Suprapubic skin (tissue), 4 donors: ENCODE results near the gene ADA.

Source experiments
- EP300 ChIP-seq: sonication (generic); formaldehyde crosslinking; IDR thresholded peaks from one replicate; pipeline ENCODE4 v1.6.1; 2017; ENCODE audit warnings: antibody characterized with exemption
- POLR2A ChIP-seq, 2 donors: fragments of 450-650 bp; IDR thresholded peaks; one replicate each; pipeline ENCODE4 v1.6.1; 2017; ENCODE audit warnings: antibody characterized with exemption in 2 of 2, mild to moderate bottlenecking in 2 of 2, moderate library complexity in 2 of 2
- POLR2AphosphoS5 ChIP-seq, 3 donors: sonication (generic); formaldehyde crosslinking; IDR thresholded peaks; one replicate each; pipeline ENCODE4 v1.6.1; 2017; ENCODE audit warnings: antibody characterized with exemption in 3 of 3
- TF ChIP-seq, protein P1 (sequence below), 2 donors: fragments of 200-600 bp in 1 of 2; fragments of 450-650 bp in 1 of 2; sonication (generic) in 1 of 2; IDR thresholded peaks; one replicate each; pipeline ENCODE4 v1.5.1; 2016 to 2019; ENCODE audit warnings: antibody characterized with exemption in 2 of 2, mild to moderate bottlenecking in 1 of 2, moderate library complexity in 1 of 2

DNA sequence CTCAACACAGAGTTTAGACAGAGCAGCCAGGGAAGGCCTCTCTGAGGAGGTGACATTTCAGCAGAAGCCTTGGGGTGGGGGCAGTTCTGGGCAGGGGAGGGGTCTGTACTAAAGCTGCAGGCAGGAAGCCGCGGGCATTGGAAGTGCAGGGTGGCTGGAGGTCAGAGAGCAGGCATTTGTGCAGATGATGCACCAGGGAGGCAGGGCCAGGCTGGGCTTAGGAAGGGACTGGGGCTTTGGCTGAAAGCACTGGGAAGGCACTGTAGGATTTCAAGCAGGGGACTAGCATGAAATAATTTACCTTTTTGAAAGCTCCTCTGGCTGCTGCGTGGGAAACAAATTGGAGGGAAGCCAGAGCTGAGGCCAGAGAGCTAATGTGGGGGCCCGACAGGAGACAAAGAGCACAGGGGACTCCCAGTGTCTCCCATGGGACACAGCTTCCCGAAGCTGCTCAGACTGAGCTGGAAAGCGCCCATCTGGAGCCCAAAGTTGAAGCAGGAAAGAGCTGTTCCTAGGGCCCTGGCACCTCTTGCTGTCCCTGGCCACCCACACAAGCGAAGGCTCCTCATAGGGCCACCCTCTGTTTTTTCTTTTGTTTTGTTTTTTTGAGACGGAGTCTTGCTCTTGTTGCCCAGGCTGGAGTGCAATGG, 19.3 kb downstream of the ADA start:
- TF ChIP-seq, protein P1, sequence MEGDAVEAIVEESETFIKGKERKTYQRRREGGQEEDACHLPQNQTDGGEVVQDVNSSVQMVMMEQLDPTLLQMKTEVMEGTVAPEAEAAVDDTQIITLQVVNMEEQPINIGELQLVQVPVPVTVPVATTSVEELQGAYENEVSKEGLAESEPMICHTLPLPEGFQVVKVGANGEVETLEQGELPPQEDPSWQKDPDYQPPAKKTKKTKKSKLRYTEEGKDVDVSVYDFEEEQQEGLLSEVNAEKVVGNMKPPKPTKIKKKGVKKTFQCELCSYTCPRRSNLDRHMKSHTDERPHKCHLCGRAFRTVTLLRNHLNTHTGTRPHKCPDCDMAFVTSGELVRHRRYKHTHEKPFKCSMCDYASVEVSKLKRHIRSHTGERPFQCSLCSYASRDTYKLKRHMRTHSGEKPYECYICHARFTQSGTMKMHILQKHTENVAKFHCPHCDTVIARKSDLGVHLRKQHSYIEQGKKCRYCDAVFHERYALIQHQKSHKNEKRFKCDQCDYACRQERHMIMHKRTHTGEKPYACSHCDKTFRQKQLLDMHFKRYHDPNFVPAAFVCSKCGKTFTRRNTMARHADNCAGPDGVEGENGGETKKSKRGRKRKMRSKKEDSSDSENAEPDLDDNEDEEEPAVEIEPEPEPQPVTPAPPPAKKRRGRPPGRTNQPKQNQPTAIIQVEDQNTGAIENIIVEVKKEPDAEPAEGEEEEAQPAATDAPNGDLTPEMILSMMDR (IDR thresholded peaks at IDR 0.05), result no peak
- TF ChIP-seq POLR2A (IDR thresholded peaks at IDR 0.05) (no peak), EP300 (no peak), POLR2AphosphoS5 (IDR thresholded peaks at IDR 0.05) (no peak)
